SH-SY5Y (cell line): ENCODE results near the gene MRPL36.

Source experiments
- GATA2 ChIP-seq: IDR thresholded peaks from 2 replicates; pipeline ENCODE4 v1.6.1; 2011; ENCODE audit warnings: mild to moderate bottlenecking, low read depth, low read length
- GATA3 ChIP-seq: IDR thresholded peaks from 2 replicates; pipeline ENCODE4 v1.6.1; 2011; ENCODE audit warnings: low read depth, mild to moderate bottlenecking, low read length, moderate library complexity

- no peak for TF ChIP-seq GATA2
- TF ChIP-seq GATA3: no peak
Measured at GRCh38 chr5:1791176-1791575, 8.5 kb downstream of the MRPL36 start.
